Effector memory CD4-positive, alpha-beta T cell (primary cell): ENCODE results near the gene DOCK4.

ENCODE experiments used
- DNase-seq, 3 donors: peaks; one replicate each; pipeline ENCODE4 v3.0.0-alpha.2; 2020
- H3K27ac ChIP-seq: 2 replicates; pipeline ENCODE4 v1.7.0; 2013; ENCODE audit warnings: mild to moderate bottlenecking, low read length, moderate library complexity; ENCODE audit not compliant: insufficient read depth, poor library complexity, severe bottlenecking
- H3K27me3 ChIP-seq: replicated peaks from 2 replicates; pipeline ENCODE4 v1.7.0; 2013; ENCODE audit warnings: mild to moderate bottlenecking, low read length; ENCODE audit not compliant: insufficient read depth, control insufficient read depth, poor library complexity, severe bottlenecking
- H3K36me3 ChIP-seq: 2 replicates; pipeline ENCODE4 v1.7.0; 2013; ENCODE audit warnings: mild to moderate bottlenecking, low read length, moderate library complexity; ENCODE audit not compliant: control insufficient read depth, insufficient read depth
- H3K4me1 ChIP-seq: 2 replicates; pipeline ENCODE4 v1.7.0; 2013; ENCODE audit warnings: low read length, mild to moderate bottlenecking; ENCODE audit not compliant: control insufficient read depth, insufficient read depth, poor library complexity, severe bottlenecking
- H3K4me3 ChIP-seq: 2 replicates; pipeline ENCODE4 v1.7.0; 2013; ENCODE audit warnings: low read length, low read depth, mild to moderate bottlenecking; ENCODE audit not compliant: insufficient read depth, poor library complexity, severe bottlenecking
- H3K9me3 ChIP-seq: 2 replicates; pipeline ENCODE4 v1.7.0; 2013; ENCODE audit warnings: mild to moderate bottlenecking, low read length, moderate library complexity; ENCODE audit not compliant: control insufficient read depth

DOCK4 gene

GRCh38 chr7:111821046-111821445 is 385.2 kb downstream of the DOCK4 start:
- Histone ChIP-seq H3K9me3 (no peaks in the 10 kb centered on the region), H3K4me1 (no peaks in the 10 kb centered on the region), H3K4me3 (no peak overlapping the region), H3K27ac (no peak overlapping the region), H3K36me3 (no peaks in the 10 kb centered on the region), H3K27me3 (no peaks in the 10 kb centered on the region)
- DNase-seq, result no peak

GRCh38 chr7:111820621-111821020 is 385.6 kb downstream of the DOCK4 start:
- no peaks in the 10 kb centered on the region for H3K4me1 ChIP-seq
- no peaks in the 10 kb centered on the region for H3K36me3 ChIP-seq
- no peak for DNase-seq
- no peaks in the 10 kb centered on the region for H3K9me3 ChIP-seq
- H3K4me3 ChIP-seq, result no peak overlapping the region
- no peak overlapping the region for H3K27ac ChIP-seq
- no peaks in the 10 kb centered on the region for H3K27me3 ChIP-seq

GRCh38 chr7:111820121-111820520 is 386.1 kb downstream of the DOCK4 start:
- Histone ChIP-seq H3K36me3 (no peaks in the 10 kb centered on the region), H3K4me3 (no peak overlapping the region), H3K27ac (no peak overlapping the region), H3K4me1 (no peaks in the 10 kb centered on the region), H3K9me3 (no peaks in the 10 kb centered on the region), H3K27me3 (no peaks in the 10 kb centered on the region)
- no peak for DNase-seq

DNA sequence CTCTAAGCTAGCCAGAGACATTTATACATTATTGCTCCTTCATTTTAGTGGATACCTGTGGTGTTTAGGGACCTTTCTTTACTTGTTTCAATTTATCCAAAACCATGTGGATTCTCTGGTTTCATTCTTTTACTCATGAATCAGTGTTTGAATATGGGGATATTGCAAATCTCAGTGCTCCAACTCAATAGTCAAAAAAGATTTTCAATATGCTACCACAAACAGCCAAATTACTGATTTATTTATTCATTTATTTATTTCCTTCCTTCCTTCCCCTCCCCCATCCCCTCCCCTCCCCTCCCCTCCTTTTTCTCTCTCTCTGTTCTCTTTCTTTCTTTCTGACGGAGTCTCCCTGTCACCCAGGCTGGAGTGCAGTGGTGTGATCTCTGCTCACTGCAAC is 390.8 kb downstream of the DOCK4 start:
- Histone ChIP-seq H3K27ac (no peak overlapping the region), H3K4me1 (no peaks in the 10 kb centered on the region), H3K4me3 (no peak overlapping the region), H3K27me3 (no peaks in the 10 kb centered on the region), H3K9me3 (no peaks in the 10 kb centered on the region), H3K36me3 (no peaks in the 10 kb centered on the region)
- DNase-seq, result no peak

- no peak for DNase-seq
- H3K27me3 ChIP-seq, result no peaks in the 10 kb centered on the region
- H3K36me3 ChIP-seq, result no peaks in the 10 kb centered on the region
These were observed 392.9 kb downstream of the DOCK4 start for GRCh38 chr7:111813306-111813705.

GRCh38 chr7:111806232-111806631 is 400.0 kb downstream of the DOCK4 start:
- H3K4me1 ChIP-seq, result no peaks in the 10 kb centered on the region
- H3K27me3 ChIP-seq, result no peaks in the 10 kb centered on the region
- no peaks in the 10 kb centered on the region for H3K36me3 ChIP-seq
- no peak for DNase-seq
- H3K27ac ChIP-seq, result no peak overlapping the region
- H3K4me3 ChIP-seq, result no peak overlapping the region
- no peaks in the 10 kb centered on the region for H3K9me3 ChIP-seq

More at GRCh38 chr7:111813306-111813705, 392.9 kb downstream of the DOCK4 start:
- Histone ChIP-seq H3K4me3 (no peak overlapping the region), H3K9me3 (no peaks in the 10 kb centered on the region), H3K27ac (no peak overlapping the region), H3K4me1 (no peaks in the 10 kb centered on the region)

DNA sequence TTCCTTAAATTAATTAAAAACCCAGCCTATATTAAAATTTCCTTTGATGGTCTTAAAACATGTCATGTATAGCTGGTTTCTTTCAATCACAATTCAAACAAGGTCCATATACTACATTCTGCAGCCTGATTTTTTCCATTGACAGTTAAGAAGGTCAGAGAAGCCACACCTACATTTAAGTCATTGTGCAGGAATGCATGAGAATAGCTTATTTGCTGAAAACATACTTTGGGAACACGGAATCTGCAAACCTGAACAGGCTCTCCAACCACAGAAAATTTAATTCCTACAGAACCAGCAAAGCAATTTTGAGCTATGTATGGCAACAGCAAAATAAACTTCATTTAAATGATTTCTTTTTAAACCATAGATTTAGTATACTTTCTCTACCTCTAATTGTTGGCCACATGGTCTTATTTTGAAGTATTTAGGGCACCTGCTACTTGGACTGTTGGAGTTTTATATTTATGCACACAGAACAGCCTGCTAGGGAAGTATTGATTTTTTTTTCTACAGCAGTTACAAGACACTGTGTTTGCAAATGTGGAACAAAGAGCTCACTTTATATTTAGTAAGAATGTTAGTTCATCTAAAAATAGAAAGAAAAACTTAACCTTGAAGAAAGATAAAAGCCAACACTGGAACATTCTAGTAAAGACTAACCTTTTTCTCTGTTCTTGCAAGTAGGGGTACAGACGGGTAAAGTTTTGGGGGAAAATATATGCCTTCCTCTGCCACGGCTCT is 403.0 kb downstream of the DOCK4 start:
- no peak for DNase-seq
- Histone ChIP-seq H3K4me3 (no peak overlapping the region), H3K27ac (no peak overlapping the region), H3K9me3 (peaks cover under 1% of the 10 kb centered on the region), H3K4me1 (no peaks in the 10 kb centered on the region), H3K27me3 (no peaks in the 10 kb centered on the region), H3K36me3 (no peaks in the 10 kb centered on the region)

DNA sequence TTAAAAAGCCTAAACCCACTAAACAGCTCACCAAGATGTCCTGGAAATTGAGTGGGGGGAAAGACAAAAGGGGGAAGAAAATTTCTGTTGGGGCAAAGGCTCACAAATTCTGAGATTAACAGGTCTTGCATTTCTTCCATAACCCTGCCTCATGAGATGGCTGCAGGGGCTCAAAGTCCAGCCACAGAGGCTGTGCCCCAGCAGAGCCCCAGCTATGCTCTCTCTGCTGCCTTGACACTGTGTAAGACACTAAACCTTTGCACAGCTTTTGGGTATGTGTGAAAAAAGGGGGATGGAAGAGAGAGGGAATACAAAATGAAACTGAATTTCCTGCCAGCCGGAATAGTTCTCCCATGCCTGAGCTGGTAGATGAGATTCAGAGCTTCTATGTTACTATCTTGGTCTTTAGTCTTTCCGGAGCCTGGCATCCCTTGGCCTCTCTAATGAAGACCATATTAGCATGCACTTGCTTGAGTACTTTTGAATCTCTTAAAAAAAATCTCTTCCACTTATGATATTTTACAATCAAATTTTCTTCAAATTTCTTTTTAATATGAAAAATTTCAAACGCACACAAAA is 403.9 kb downstream of the DOCK4 start:
- no peak overlapping the region for H3K4me3 ChIP-seq
- no peak for DNase-seq
- H3K36me3 ChIP-seq, result no peaks in the 10 kb centered on the region
- H3K4me1 ChIP-seq, result no peaks in the 10 kb centered on the region
- H3K27ac ChIP-seq, result no peak overlapping the region
- H3K9me3 ChIP-seq, result peaks cover 9% of the 10 kb centered on the region
- no peaks in the 10 kb centered on the region for H3K27me3 ChIP-seq

GRCh38 chr7:111801277-111801676 is 404.9 kb downstream of the DOCK4 start:
- no peak overlapping the region for H3K27ac ChIP-seq
- DNase-seq, result no peak
- H3K36me3 ChIP-seq, result no peaks in the 10 kb centered on the region
- no peaks in the 10 kb centered on the region for H3K27me3 ChIP-seq
- no peaks in the 10 kb centered on the region for H3K4me1 ChIP-seq
- no peak overlapping the region for H3K4me3 ChIP-seq
- peaks cover 14% of the 10 kb centered on the region for H3K9me3 ChIP-seq

DNA sequence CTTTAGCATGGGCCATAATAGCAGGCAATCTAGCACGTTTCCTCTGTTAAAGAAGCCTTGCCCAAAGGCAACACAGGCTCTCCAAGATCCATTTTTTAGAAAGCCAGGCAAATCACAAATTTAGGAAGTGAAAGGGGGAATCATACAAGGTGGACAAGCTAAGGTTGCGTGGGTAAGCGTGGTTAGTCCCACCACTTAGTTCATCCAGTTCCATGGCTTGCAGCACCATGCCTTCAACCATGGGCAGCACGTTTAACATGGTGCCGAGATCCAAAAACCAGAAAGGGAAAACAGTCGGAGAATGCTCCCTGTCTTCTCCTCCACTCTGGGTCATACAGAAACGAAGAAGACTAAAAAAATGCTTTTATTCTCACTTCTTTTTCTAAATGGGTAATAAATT is 409.5 kb downstream of the DOCK4 start:
- Histone ChIP-seq H3K27ac (no peak overlapping the region), H3K27me3 (no peaks in the 10 kb centered on the region), H3K9me3 (peaks cover 26% of the 10 kb centered on the region), H3K36me3 (no peaks in the 10 kb centered on the region), H3K4me3 (no peak overlapping the region), H3K4me1 (no peaks in the 10 kb centered on the region)
- DNase-seq, result no peak
